HG03025 (cell line): ENCODE data around the gene RITA1.

ENCODE experiments used
- ATAC-seq: cut with Tn5 transposase; IDR thresholded peaks from one replicate; pipeline ENCODE4 v1.9.1; 2021; ENCODE audit warnings: mild to moderate bottlenecking, moderate library complexity; ENCODE audit not compliant: unreplicated experiment, low FRiP score

The RITA1 gene

GRCh38 chr12:113152835-113153814 is 32.4 kb upstream of the RITA1 start:
- ATAC-seq: peak; percentile 60

- ATAC-seq: no peak
Observed at GRCh38 chr12:113154351-113154973, 31.1 kb upstream of the RITA1 start.

GRCh38 chr12:113155060-113155459 is 30.5 kb upstream of the RITA1 start:
- ATAC-seq: no peak

GRCh38 chr12:113155646-113156045 is 29.9 kb upstream of the RITA1 start:
- no peak for ATAC-seq

GRCh38 chr12:113157218-113157859 is 28.2 kb upstream of the RITA1 start:
- no peak for ATAC-seq

GRCh38 chr12:113158439-113159203 is 26.9 kb upstream of the RITA1 start:
- ATAC-seq: no peak

- no peak for ATAC-seq
Observed at GRCh38 chr12:113159937-113160336, 25.6 kb upstream of the RITA1 start.

- ATAC-seq: no peak
Observed at GRCh38 chr12:113161415-113162016, 24.0 kb upstream of the RITA1 start.

- ATAC-seq: no peak
Observed at GRCh38 chr12:113162102-113163029, 23.2 kb upstream of the RITA1 start.

GRCh38 chr12:113163030-113163360 is 22.5 kb upstream of the RITA1 start:
- no peak for ATAC-seq

GRCh38 chr12:113164014-113164413 is 21.5 kb upstream of the RITA1 start:
- no peak for ATAC-seq

GRCh38 chr12:113165521-113166450 is 19.7 kb upstream of the RITA1 start:
- no peak for ATAC-seq

- ATAC-seq: no peak
Observed at GRCh38 chr12:113167868-113168267, 17.7 kb upstream of the RITA1 start.

- no peak for ATAC-seq
Observed at GRCh38 chr12:113169697-113170096, 15.8 kb upstream of the RITA1 start.

- ATAC-seq: no peak
Observed at GRCh38 chr12:113170457-113170856, 15.1 kb upstream of the RITA1 start.

- ATAC-seq: no peak
Observed at GRCh38 chr12:113170926-113171325, 14.6 kb upstream of the RITA1 start.

GRCh38 chr12:113171543-113171942 is 14.0 kb upstream of the RITA1 start:
- ATAC-seq: no peak

- ATAC-seq: no peak
Observed at GRCh38 chr12:113172185-113172584, 13.3 kb upstream of the RITA1 start.
